ENCODE measurements around the gene YTHDF2.
A peak's percentile ranks its signal among the peaks of the same experiment; 100 is the strongest.
"Not testable (repeated sequence)": the region's sequence is repeated elsewhere in the genome, so short reads cannot be mapped to it uniquely, and the experiment has no call there.

YTHDF2 gene

DNA sequence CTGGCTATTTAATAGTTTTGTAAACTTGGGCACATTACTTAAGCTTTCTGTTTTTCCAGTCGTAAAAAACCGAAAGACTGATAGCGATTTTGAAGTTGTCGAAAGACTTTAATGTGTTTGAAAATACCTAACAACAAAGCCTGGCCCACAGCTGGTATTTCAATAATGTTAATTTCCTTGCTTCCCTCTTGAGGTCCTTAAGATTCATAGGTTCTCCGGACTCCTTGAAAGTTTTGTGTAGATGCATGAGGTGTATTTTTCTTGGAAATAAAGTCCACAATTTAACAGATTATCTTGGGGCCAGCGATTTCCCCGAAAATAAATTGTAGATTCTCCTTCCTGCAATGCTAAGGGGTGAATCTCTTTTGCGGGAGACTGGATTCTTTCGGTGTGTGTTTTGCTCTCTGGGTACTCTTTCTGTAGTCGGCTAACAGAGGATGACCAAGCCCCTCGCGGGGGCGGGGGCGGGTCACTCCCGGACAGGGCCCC is 735 bp upstream of the YTHDF2 start:
- peak overlapping the region; percentile 82 for H3K27ac ChIP-seq
- peak overlapping the region; percentile 99 for H3K4me3 ChIP-seq
- TF ChIP-seq POLR2AphosphoS5 (IDR thresholded peaks at IDR 0.05; ENCODE audit: borderline replicate concordance, low read depth, low read length), result no peak
- no peak for TF ChIP-seq FOXP2 (optimal IDR thresholded peaks at IDR 0.05; ENCODE audit: control extremely low read depth, extremely low read length, insufficient read depth)
- TF ChIP-seq EZH2 (IDR thresholded peaks at IDR 0.05), result no peak
- peak overlapping the region; percentile 99 for H3K9ac ChIP-seq (ENCODE audit: insufficient read length)
- no peaks in the 10 kb centered on the region for H3K9me3 ChIP-seq (ENCODE audit: low read depth, low read length)
- no peak for DNase-seq (ENCODE audit: low read depth, low spot score)
- H3K36me3 ChIP-seq (ENCODE audit: insufficient read depth, low read length), result peaks cover 34% of the 10 kb centered on the region

DNA sequence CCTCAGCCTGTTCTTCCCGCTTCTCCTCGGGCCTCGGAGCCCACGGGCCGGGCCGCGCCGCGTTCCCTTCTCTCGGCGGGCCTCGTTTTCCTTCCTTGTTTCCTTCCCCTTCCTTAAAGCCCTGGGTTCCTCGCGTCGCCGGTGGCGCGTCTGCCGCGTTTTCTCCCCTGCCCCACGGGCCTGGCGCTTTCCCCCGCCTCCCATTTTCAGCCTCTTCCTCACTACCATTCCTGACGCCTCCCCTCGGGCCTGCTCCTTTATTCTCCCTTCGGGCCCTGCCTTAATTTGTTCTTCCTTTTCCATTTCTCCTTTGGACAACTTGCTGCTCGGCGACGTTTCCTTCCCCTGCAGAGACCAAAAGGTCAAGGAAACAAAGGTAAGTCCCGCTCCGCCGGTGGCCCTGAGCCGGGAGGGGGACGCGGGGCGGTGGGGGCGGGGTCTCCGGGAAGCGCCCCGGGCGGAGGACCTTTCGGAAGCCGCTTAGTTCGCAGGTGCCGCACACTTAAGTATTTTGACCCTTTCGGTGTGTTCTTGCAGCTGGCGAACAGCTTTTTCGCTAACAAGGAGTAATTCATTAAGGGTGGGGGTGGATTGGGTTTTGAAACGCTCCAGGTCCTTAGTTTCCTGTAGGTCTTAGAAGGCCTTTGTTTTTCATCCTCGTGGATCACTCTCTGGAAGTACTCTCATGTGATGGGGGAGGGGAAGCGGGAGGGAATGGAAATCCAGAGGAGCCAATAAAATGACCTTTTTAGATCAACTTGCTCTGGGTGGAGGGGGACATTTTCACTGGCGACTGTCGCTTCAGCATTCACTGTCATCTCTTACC is 780 bp downstream of the YTHDF2 start:
- peak overlapping the region; percentile 99 for H3K4me3 ChIP-seq
- no peak for DNase-seq (ENCODE audit: low read depth, low spot score)
- H3K27ac ChIP-seq, result peak overlapping the region; percentile 95
- peak overlapping the region; percentile 99 for H3K9ac ChIP-seq (ENCODE audit: insufficient read length)
- no peaks in the 10 kb centered on the region for H3K9me3 ChIP-seq (ENCODE audit: low read depth, low read length)
- no peak for TF ChIP-seq FOXP2 (optimal IDR thresholded peaks at IDR 0.05; ENCODE audit: control extremely low read depth, extremely low read length, insufficient read depth)
- TF ChIP-seq POLR2AphosphoS5 (IDR thresholded peaks at IDR 0.05; ENCODE audit: borderline replicate concordance, low read depth, low read length), result no peak
- TF ChIP-seq EZH2 (IDR thresholded peaks at IDR 0.05), result no peak
- H3K36me3 ChIP-seq (ENCODE audit: insufficient read depth, low read length), result peaks cover 49% of the 10 kb centered on the region

GRCh38 chr1:28740118-28740517 is 3.4 kb downstream of the YTHDF2 start:
- no peaks in the 10 kb centered on the region for H3K9me3 ChIP-seq (ENCODE audit: low read depth, low read length)
- no peak overlapping the region for H3K27ac ChIP-seq
- H3K9ac ChIP-seq (ENCODE audit: insufficient read length), result peak overlapping the region; percentile 48
- TF ChIP-seq FOXP2 (optimal IDR thresholded peaks at IDR 0.05; ENCODE audit: control extremely low read depth, extremely low read length, insufficient read depth) (no peak), EZH2 (IDR thresholded peaks at IDR 0.05) (no peak), POLR2AphosphoS5 (IDR thresholded peaks at IDR 0.05; ENCODE audit: borderline replicate concordance, low read depth, low read length) (no peak)
- DNase-seq (ENCODE audit: low read depth, low spot score), result no peak
- peaks cover 75% of the 10 kb centered on the region for H3K36me3 ChIP-seq (ENCODE audit: insufficient read depth, low read length)
- H3K4me3 ChIP-seq, result peak overlapping the region; percentile 99; the same call in 1 of the 2 replicates

GRCh38 chr1:28744184-28744583 is 7.4 kb downstream of the YTHDF2 start:
- DNase-seq (ENCODE audit: low read depth, low spot score), result no peak
- no peak for TF ChIP-seq POLR2AphosphoS5 (IDR thresholded peaks at IDR 0.05; ENCODE audit: borderline replicate concordance, low read depth, low read length)
- no peaks in the 10 kb centered on the region for H3K9me3 ChIP-seq (ENCODE audit: low read depth, low read length)
- no peak overlapping the region for H3K4me3 ChIP-seq
- no peak overlapping the region for H3K27ac ChIP-seq
- H3K9ac ChIP-seq (ENCODE audit: insufficient read length), result no peak overlapping the region
- peaks cover 98% of the 10 kb centered on the region for H3K36me3 ChIP-seq (ENCODE audit: insufficient read depth, low read length)

DNA sequence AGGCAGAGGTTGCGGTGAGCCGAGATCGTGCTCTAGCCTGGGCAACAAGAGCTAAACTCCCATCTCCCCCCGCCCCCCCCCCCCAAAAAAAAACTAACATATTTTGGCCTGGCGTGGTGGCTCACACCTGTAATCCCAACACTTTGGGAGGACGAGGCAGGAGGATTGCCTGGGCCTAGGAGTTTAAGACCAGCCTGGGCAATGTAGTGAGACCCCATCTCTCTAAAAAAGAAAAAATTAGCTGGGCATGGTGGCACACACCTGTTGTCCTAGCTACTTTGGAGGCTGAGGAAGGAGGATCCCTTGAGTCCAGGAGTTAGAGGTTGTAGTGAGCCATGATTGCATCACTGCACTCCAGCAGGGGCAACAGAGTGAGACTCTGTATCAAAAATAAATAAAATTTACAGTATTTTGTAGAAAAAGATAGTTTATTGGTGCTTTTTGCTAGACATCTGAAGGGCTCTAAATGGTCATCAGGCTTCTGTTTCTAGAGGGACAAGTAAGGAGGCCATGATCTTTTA is 9.0 kb downstream of the YTHDF2 start:
- no peak overlapping the region for H3K27ac ChIP-seq
- no peak for DNase-seq (ENCODE audit: low read depth, low spot score)
- no peaks in the 10 kb centered on the region for H3K9me3 ChIP-seq (ENCODE audit: low read depth, low read length)
- H3K9ac ChIP-seq (ENCODE audit: insufficient read length), result no peak overlapping the region
- H3K36me3 ChIP-seq (ENCODE audit: insufficient read depth, low read length), result peaks cover 95% of the 10 kb centered on the region
- no peak for TF ChIP-seq FOXP2 (optimal IDR thresholded peaks at IDR 0.05; ENCODE audit: control extremely low read depth, extremely low read length, insufficient read depth)
- no peak for TF ChIP-seq POLR2AphosphoS5 (IDR thresholded peaks at IDR 0.05; ENCODE audit: borderline replicate concordance, low read depth, low read length)
- TF ChIP-seq EZH2 (IDR thresholded peaks at IDR 0.05), result no peak
- no peak overlapping the region for H3K4me3 ChIP-seq

- H3K4me3 ChIP-seq, result no peak overlapping the region
- no peak for TF ChIP-seq EZH2 (IDR thresholded peaks at IDR 0.05)
- TF ChIP-seq POLR2AphosphoS5 (IDR thresholded peaks at IDR 0.05; ENCODE audit: borderline replicate concordance, low read depth, low read length), result no peak
- no peak for TF ChIP-seq FOXP2 (optimal IDR thresholded peaks at IDR 0.05; ENCODE audit: control extremely low read depth, extremely low read length, insufficient read depth)
- DNase-seq (ENCODE audit: low read depth, low spot score), result no peak
- H3K27ac ChIP-seq, result no peak overlapping the region
- peaks cover 87% of the 10 kb centered on the region for H3K36me3 ChIP-seq (ENCODE audit: insufficient read depth, low read length)
- H3K9ac ChIP-seq (ENCODE audit: insufficient read length), result no peak overlapping the region
- no peaks in the 10 kb centered on the region for H3K9me3 ChIP-seq (ENCODE audit: low read depth, low read length)
These were observed 13.6 kb downstream of the YTHDF2 start for GRCh38 chr1:28750330-28750729.

DNA sequence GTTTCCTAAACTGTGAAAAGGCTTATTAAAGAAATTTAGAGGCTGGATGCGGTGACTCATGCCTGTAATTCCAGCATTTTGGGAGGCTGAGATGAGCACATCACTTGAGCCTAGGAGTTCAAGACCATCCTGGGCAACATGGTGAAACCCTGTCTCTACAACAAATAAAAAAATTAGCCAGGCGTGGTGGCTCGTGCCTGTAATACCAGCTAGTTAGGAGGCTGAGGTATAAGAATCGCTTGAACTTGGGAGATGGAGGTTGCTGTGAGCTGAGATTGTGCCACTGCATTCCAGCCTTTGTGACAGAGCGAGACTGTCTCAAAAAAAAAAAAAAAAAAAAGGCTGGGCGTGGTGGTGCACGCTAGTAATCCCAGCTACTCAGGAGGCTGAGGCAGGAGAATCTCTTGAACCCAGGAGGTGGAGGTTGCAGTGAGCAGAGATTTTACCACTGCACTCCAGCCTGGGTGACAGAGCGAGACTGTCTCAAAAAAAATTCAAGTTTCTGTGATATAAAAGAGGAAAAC is 14.1 kb downstream of the YTHDF2 start:
- H3K9me3 ChIP-seq (ENCODE audit: low read depth, low read length); H3K9ac ChIP-seq (ENCODE audit: insufficient read length); H3K4me3 ChIP-seq; H3K27ac ChIP-seq; DNase-seq (ENCODE audit: low read depth, low spot score): not testable (repeated sequence)
- H3K36me3 ChIP-seq (ENCODE audit: insufficient read depth, low read length), result peaks cover 88% of the 10 kb centered on the region

- Histone ChIP-seq H3K4me3 (no peak overlapping the region), H3K9me3 (ENCODE audit: low read depth, low read length) (no peaks in the 10 kb centered on the region), H3K27ac (no peak overlapping the region), H3K36me3 (ENCODE audit: insufficient read depth, low read length) (peaks cover 89% of the 10 kb centered on the region), H3K9ac (ENCODE audit: insufficient read length) (no peak overlapping the region)
- TF ChIP-seq EZH2 (IDR thresholded peaks at IDR 0.05), result no peak
- TF ChIP-seq POLR2AphosphoS5 (IDR thresholded peaks at IDR 0.05; ENCODE audit: borderline replicate concordance, low read depth, low read length), result no peak
- TF ChIP-seq FOXP2 (optimal IDR thresholded peaks at IDR 0.05; ENCODE audit: control extremely low read depth, extremely low read length, insufficient read depth), result no peak
- no peak for DNase-seq (ENCODE audit: low read depth, low spot score)
These were observed 14.7 kb downstream of the YTHDF2 start for GRCh38 chr1:28751315-28752060.

Data from SK-N-MC (cell line).